Stimulated activated CD4-positive, alpha-beta T cell treated with anti-CD3 and anti-CD28 coated beads, Interleukin-1b, Interleukin-23, amount 100 ng/mL, for 24 hours (primary cell): ENCODE measurements around the gene NEURL1.

ENCODE experiments used
- DNase-seq, 4 experiments: peaks; one replicate each; pipeline ENCODE4 v3.0.0-alpha.2; 2020; ENCODE audit warnings: low read depth in 4 of 4, low spot score in 1 of 4

NEURL1 gene

DNA sequence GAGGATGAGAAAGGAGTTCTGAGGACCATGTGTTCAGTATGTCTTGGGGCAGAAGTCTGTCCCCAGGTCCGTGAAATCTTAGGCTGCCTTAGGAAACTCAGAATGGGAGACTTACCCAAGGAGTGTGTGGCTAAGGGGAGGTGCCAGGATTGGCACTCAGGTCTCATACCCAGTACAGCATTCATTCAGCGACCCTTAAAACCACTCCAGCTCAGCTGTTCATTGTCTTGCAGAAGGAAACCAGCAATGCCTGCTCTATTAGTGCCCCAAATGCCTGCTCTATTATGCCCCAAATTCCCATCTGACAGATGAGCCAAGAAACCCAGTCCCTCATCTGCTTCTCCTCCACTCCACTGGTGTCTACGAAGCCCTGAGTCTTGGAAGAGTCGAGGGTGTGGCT lies 147.8 kb downstream of the NEURL1 start:
- no peak for DNase-seq
